Erythroblast (primary cell): ENCODE data around the gene SLC38A11.

ENCODE experiments used
- GATA1 ChIP-seq: IDR thresholded peaks from 2 replicates; pipeline ENCODE4 v1.6.1; 2011; ENCODE audit warnings: low read depth, mild to moderate bottlenecking, control low read depth, low read length, moderate library complexity
- POLR2A ChIP-seq: IDR thresholded peaks from 2 replicates; pipeline ENCODE4 v1.6.1; 2011; ENCODE audit warnings: mild to moderate bottlenecking, low read length

- TF ChIP-seq POLR2A (no peak), GATA1 (no peak)
Measured at GRCh38 chr2:164915566-164915965, 39.8 kb downstream of the SLC38A11 start.
